22Rv1 (cell line): Measurements from ENCODE around the gene SORBS1.

Experiments
- ZFX ChIP-seq: fragments of 450-650 bp; IDR thresholded peaks from 2 replicates; pipeline ENCODE4 v1.6.1; 2017; ENCODE audit warnings: antibody characterized with exemption, borderline replicate concordance
- TF ChIP-seq, protein P1 (sequence below): fragments of 450-650 bp; IDR thresholded peaks from 2 replicates; pipeline ENCODE4 v1.5.1; 2017; ENCODE audit warnings: mild to moderate bottlenecking

DNA sequence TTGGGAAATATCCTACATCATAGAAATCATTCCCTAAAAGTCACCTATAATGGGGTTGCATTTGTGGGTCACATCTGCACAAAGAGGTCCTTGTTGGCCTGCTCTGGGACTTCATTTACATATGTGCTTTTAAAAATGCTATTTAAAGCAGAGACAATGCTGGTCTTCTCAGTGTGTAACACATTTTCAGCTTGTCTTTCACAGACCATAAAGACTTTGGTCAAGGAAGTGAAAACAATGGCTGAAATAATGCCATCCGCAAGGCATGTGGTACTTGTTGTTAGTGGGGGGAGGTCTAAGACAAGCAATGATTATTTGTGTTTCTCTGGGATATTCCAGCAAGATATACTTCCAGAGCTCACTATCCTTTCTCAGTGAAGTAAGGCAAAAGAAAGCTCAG, 185.8 kb downstream of the SORBS1 start:
- TF ChIP-seq, protein P1, sequence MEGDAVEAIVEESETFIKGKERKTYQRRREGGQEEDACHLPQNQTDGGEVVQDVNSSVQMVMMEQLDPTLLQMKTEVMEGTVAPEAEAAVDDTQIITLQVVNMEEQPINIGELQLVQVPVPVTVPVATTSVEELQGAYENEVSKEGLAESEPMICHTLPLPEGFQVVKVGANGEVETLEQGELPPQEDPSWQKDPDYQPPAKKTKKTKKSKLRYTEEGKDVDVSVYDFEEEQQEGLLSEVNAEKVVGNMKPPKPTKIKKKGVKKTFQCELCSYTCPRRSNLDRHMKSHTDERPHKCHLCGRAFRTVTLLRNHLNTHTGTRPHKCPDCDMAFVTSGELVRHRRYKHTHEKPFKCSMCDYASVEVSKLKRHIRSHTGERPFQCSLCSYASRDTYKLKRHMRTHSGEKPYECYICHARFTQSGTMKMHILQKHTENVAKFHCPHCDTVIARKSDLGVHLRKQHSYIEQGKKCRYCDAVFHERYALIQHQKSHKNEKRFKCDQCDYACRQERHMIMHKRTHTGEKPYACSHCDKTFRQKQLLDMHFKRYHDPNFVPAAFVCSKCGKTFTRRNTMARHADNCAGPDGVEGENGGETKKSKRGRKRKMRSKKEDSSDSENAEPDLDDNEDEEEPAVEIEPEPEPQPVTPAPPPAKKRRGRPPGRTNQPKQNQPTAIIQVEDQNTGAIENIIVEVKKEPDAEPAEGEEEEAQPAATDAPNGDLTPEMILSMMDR, result no peak
- TF ChIP-seq ZFX, result no peak
